Measurements from ENCODE around the gene FGFBP1. TPM values are rescaled to one million over a fixed set of nuclear protein-coding genes. Genes with fewer than 3 reads are reported as not detected.

Gene FGFBP1
- total RNA-seq, 1 donor from 2014 or later = not detected

GRCh38 chr4:15956179-15956850, 17.8 kb upstream of the FGFBP1 start:
- H3K4me3 Mint-ChIP-seq (ENCODE audit: unreplicated experiment) = no peak overlapping the region
- no peak overlapping the region for H3K27ac Mint-ChIP-seq (ENCODE audit: unreplicated experiment)
- peak; percentile 96 for TF ChIP-seq CTCF (IDR thresholded peaks at IDR 0.05)
- H3K4me1 Mint-ChIP-seq (ENCODE audit: unreplicated experiment) = no peaks in the 10 kb centered on the region
- H3K27me3 Mint-ChIP-seq (ENCODE audit: unreplicated experiment) = peaks cover 7% of the 10 kb centered on the region
- no peak for DNase-seq (ENCODE audit: extremely low spot score, unreplicated experiment)
- H3K9me3 Mint-ChIP-seq (ENCODE audit: unreplicated experiment) = no peaks in the 10 kb centered on the region
- H3K36me3 Mint-ChIP-seq (ENCODE audit: unreplicated experiment) = no peaks in the 10 kb centered on the region

- no peak for DNase-seq (ENCODE audit: extremely low spot score, unreplicated experiment)
- no peak overlapping the region for H3K27ac Mint-ChIP-seq (ENCODE audit: unreplicated experiment)
- H3K4me1 Mint-ChIP-seq (ENCODE audit: unreplicated experiment) = no peaks in the 10 kb centered on the region
- H3K9me3 Mint-ChIP-seq (ENCODE audit: unreplicated experiment) = no peaks in the 10 kb centered on the region
- no peaks in the 10 kb centered on the region for H3K36me3 Mint-ChIP-seq (ENCODE audit: unreplicated experiment)
- TF ChIP-seq CTCF (IDR thresholded peaks at IDR 0.05) = no peak
- peaks cover 7% of the 10 kb centered on the region for H3K27me3 Mint-ChIP-seq (ENCODE audit: unreplicated experiment)
- H3K4me3 Mint-ChIP-seq (ENCODE audit: unreplicated experiment) = no peak overlapping the region
These were observed 17.1 kb upstream of the FGFBP1 start for GRCh38 chr4:15955670-15956069.

GRCh38 chr4:15953625-15954024, 15.1 kb upstream of the FGFBP1 start:
- TF ChIP-seq CTCF (IDR thresholded peaks at IDR 0.05) = no peak
- Mint-ChIP-seq H3K27ac (ENCODE audit: unreplicated experiment) (no peak overlapping the region), H3K9me3 (ENCODE audit: unreplicated experiment) (no peaks in the 10 kb centered on the region), H3K27me3 (ENCODE audit: unreplicated experiment) (peaks cover 4% of the 10 kb centered on the region), H3K36me3 (ENCODE audit: unreplicated experiment) (no peaks in the 10 kb centered on the region), H3K4me3 (ENCODE audit: unreplicated experiment) (no peak overlapping the region), H3K4me1 (ENCODE audit: unreplicated experiment) (no peaks in the 10 kb centered on the region)
- no peak for DNase-seq (ENCODE audit: extremely low spot score, unreplicated experiment)

- Mint-ChIP-seq H3K36me3 (ENCODE audit: unreplicated experiment) (no peaks in the 10 kb centered on the region), H3K9me3 (ENCODE audit: unreplicated experiment) (no peaks in the 10 kb centered on the region), H3K4me1 (ENCODE audit: unreplicated experiment) (no peaks in the 10 kb centered on the region), H3K27ac (ENCODE audit: unreplicated experiment) (no peak overlapping the region), H3K27me3 (ENCODE audit: unreplicated experiment) (peaks cover 4% of the 10 kb centered on the region), H3K4me3 (ENCODE audit: unreplicated experiment) (no peak overlapping the region)
- no peak for TF ChIP-seq CTCF (IDR thresholded peaks at IDR 0.05)
- no peak for DNase-seq (ENCODE audit: extremely low spot score, unreplicated experiment)
These were observed 13.2 kb upstream of the FGFBP1 start for GRCh38 chr4:15951781-15952180.

GRCh38 chr4:15948826-15949225, 10.3 kb upstream of the FGFBP1 start:
- H3K27me3 Mint-ChIP-seq (ENCODE audit: unreplicated experiment) = no peaks in the 10 kb centered on the region
- TF ChIP-seq CTCF (IDR thresholded peaks at IDR 0.05) = no peak
- no peak overlapping the region for H3K27ac Mint-ChIP-seq (ENCODE audit: unreplicated experiment)
- no peak overlapping the region for H3K4me3 Mint-ChIP-seq (ENCODE audit: unreplicated experiment)
- no peaks in the 10 kb centered on the region for H3K4me1 Mint-ChIP-seq (ENCODE audit: unreplicated experiment)
- no peak for DNase-seq (ENCODE audit: extremely low spot score, unreplicated experiment)
- no peaks in the 10 kb centered on the region for H3K36me3 Mint-ChIP-seq (ENCODE audit: unreplicated experiment)
- no peaks in the 10 kb centered on the region for H3K9me3 Mint-ChIP-seq (ENCODE audit: unreplicated experiment)

Measured in osteocyte (in vitro differentiated cells).